SK-MEL-5 (cell line): ENCODE data around the gene ANKRD60. TPM values are rescaled to one million over a fixed set of nuclear protein-coding genes. Genes with fewer than 3 reads are reported as not detected.
A peak's percentile ranks its signal among the peaks of the same experiment; 100 is the strongest.

Experiments used
- DNase-seq: peaks from one replicate; pipeline ENCODE4 v3.0.0-alpha.2; 2016; ENCODE audit warnings: low read depth, low spot score
- in situ Hi-C: cut with HindIII; loops from 2 replicates; pipeline ENCODE4 v1.10.0; 2016; ENCODE audit warnings: low sequenced_read_pairs, high pct_unique_total_duplicates, low pct_unique_long_range_greater_than_20kb
- total RNA-seq: library from RNA; depleted of rRNA; stranded (reverse); fragments of >200 nt; shearing (Covaris generic); gene quantifications from 2 replicates; pipeline ENCODE4 v1.2.3, GENCODE V29; 2014

The ANKRD60 gene
- total RNA-seq, 1 experiment from 2014 or later: not detected

DNA sequence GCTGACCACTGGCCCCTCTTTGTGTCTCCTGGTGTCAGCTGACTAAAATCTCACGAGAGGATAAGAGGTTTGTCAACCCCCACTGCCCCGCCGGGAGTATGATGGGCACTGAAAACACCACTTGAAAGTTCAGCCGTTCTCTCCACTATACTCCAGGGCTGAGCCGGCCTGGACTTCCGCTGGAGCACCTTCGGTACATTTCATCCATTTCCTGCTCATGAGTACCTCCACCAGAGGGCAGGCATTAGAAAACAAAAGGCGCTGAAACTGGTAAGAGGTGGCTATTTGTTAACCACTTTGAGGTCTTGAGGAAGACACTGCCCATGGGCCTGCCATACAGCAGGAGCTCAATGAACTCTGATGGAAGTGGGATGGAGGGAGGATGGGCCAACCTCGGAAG is 17.9 kb upstream of the ANKRD60 start:
- in situ Hi-C loops: loop anchor here (25.0 kb wide), 2 partner anchors 191 to 391 kb away; no protein-coding TSS in a partner anchor
- peak; percentile 51 for DNase-seq

GRCh38 chr20:58245931-58246330 is 17.5 kb upstream of the ANKRD60 start:
- in situ Hi-C loops: loop anchor here (25.0 kb wide), 2 partner anchors 191 to 391 kb away; no protein-coding TSS in a partner anchor
- DNase-seq: no peak

GRCh38 chr20:58245181-58245891 is 16.9 kb upstream of the ANKRD60 start:
- DNase-seq: no peak
- in situ Hi-C loops: loop anchor here (25.0 kb wide), 2 partner anchors 192 to 392 kb away; no protein-coding TSS in a partner anchor

GRCh38 chr20:58244517-58245030 is 16.1 kb upstream of the ANKRD60 start:
- in situ Hi-C loops: loop anchor here (25.0 kb wide), 2 partner anchors 193 to 393 kb away; no protein-coding TSS in a partner anchor

DNA sequence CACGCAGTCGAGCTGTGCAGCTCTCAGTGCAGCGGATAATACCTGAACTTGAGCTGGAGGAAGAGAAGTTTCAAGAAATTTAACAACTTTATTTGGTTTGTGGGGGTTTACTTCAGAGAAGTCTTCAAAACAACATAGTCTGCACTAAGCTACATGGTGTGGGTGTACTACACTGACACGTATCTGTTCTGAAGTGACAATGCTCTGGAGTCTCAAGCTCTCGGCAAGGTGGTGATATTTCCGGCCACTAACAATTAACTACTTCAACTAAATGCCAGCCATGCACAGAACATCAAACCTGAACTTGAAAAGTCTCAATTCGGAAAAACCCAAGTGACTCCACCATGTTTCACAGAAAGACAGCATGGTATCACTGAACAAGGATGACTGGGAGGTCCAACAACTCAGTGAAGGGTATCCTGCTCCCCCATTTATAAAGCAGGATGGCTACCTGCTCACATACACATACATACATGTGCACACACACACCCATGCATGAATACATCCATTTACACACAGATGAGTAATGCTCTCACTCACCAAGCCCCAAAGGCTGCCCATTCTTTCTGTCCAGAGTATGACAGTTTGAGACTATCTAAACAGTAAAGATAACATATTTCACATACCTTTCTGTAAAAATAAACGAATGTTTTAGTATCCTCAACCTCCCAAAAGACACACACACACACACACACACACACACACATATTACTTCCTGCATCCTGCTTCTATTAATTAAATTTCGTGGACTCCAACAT is 15.4 kb upstream of the ANKRD60 start:
- no peak for DNase-seq
- in situ Hi-C loops: loop anchor here (25.0 kb wide), 2 partner anchors 193 to 393 kb away; no protein-coding TSS in a partner anchor

More at GRCh38 chr20:58244517-58245030, 16.1 kb upstream of the ANKRD60 start:
- DNase-seq: no peak

GRCh38 chr20:58242824-58243223 is 14.4 kb upstream of the ANKRD60 start:
- in situ Hi-C loops: loop anchor here (25.0 kb wide), 2 partner anchors 194 to 394 kb away; no protein-coding TSS in a partner anchor
- DNase-seq: no peak

DNA sequence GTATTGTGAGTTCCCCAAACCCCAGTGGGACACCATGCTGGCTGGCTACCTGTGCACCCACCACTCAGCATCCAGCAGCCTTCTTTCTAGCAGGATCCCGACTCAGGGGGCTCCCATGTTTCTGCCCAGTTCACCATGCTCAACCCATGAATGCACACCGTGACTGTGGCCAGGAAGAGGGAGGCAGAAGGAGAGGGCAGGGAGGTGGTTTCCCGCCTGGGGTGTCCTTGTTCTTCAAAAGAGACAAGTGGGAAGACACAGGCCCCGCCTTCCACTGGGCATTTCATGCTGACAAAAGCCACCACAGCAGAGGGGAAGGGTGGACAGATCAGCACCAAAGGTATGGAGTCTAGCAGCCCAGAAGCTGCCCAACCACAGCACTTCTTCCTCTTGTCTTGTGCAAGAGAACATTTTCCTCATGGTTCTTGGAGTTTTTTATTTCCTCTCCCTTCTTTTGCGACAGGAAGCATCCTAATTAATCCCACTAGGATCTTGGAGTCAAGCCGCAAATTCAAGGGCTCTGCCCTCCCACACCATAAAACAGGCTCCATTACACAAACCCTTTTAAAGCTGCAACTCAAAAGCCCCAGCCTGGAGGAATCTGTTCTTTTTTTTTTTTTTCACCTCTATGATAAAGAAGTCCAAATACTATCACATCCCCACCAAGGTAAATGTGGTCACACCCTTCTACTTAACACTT is 13.5 kb upstream of the ANKRD60 start:
- no peak for DNase-seq
- in situ Hi-C loops: loop anchor here (25.0 kb wide), 2 partner anchors 195 to 395 kb away; no protein-coding TSS in a partner anchor

GRCh38 chr20:58240471-58240870 is 12.0 kb upstream of the ANKRD60 start:
- in situ Hi-C loops: loop anchor here (25.0 kb wide), 2 partner anchors 197 to 397 kb away; no protein-coding TSS in a partner anchor
- DNase-seq: no peak

DNA sequence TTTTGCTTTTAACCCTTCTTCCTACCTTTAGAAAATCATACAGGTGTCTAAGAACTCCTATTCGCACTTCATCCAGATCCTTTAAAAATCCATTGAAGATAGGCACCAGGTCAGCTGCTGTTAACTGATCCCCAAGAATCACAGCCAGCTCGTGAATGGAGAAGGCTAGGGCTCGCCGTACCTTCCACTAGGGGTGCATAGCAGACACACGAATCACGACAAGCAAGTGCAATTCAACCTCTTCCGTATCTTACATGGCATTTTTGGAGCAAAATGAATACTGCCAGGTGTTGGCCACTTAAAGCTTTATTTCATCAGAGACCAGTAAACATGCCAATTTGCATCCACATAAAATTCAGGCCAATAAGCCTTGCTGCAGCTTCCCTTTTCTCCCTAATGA is 10.8 kb upstream of the ANKRD60 start:
- DNase-seq: no peak
- in situ Hi-C loops: loop anchor here (25.0 kb wide), 2 partner anchors 198 to 398 kb away; no protein-coding TSS in a partner anchor

GRCh38 chr20:58238490-58238889 is 10.0 kb upstream of the ANKRD60 start:
- in situ Hi-C loops: loop anchor here (25.0 kb wide), 2 partner anchors 199 to 399 kb away; no protein-coding TSS in a partner anchor
- DNase-seq: no peak

- in situ Hi-C loops: loop anchor here (25.0 kb wide), 2 partner anchors 200 to 400 kb away; no protein-coding TSS in a partner anchor
- DNase-seq: no peak
Observed at GRCh38 chr20:58237318-58238132, 9.1 kb upstream of the ANKRD60 start.

- in situ Hi-C loops: loop anchor here (25.0 kb wide), 2 partner anchors 201 to 401 kb away; no protein-coding TSS in a partner anchor
- DNase-seq: peak; percentile 74
Observed at GRCh38 chr20:58236612-58237317, 8.3 kb upstream of the ANKRD60 start.

GRCh38 chr20:58235010-58235409 is 6.6 kb upstream of the ANKRD60 start:
- in situ Hi-C loops: loop anchor here (25.0 kb wide), 2 partner anchors 202 to 402 kb away; no protein-coding TSS in a partner anchor
- DNase-seq: no peak

- DNase-seq: peak; percentile 67
- in situ Hi-C loops: loop anchor here (25.0 kb wide), 2 partner anchors 203 to 403 kb away; no protein-coding TSS in a partner anchor
Observed at GRCh38 chr20:58233881-58234528, 5.6 kb upstream of the ANKRD60 start.

- no peak for DNase-seq
- in situ Hi-C loops: loop anchor here (25.0 kb wide), 2 partner anchors 204 to 404 kb away; no protein-coding TSS in a partner anchor
Observed at GRCh38 chr20:58233393-58233792, 4.9 kb upstream of the ANKRD60 start.
